H9 (cell line): ENCODE measurements around the gene MAP4K1. TPM values are rescaled to one million over a fixed set of nuclear protein-coding genes. Genes with fewer than 3 reads are reported as not detected.
A peak's percentile ranks its signal among the peaks of the same experiment; 100 is the strongest.

Experiments used
- DNase-seq: peaks from one replicate; pipeline ENCODE4 v3.0.0-alpha.2; 2017
- H2AFZ ChIP-seq: one replicate; pipeline ENCODE4 v1.6.1; 2013; ENCODE audit warnings: mild to moderate bottlenecking, low read length, control low read depth, moderate library complexity
- H2AK5ac ChIP-seq: 2 replicates; pipeline ENCODE4 v1.6.1; 2013; ENCODE audit warnings: low read length, control low read depth, mixed read lengths; ENCODE audit not compliant: insufficient read length
- H2BK120ac ChIP-seq: one replicate; pipeline ENCODE4 v1.6.1; 2013; ENCODE audit warnings: low read depth, mild to moderate bottlenecking, low read length, control low read depth, inconsistent platforms; ENCODE audit not compliant: poor library complexity, severe bottlenecking
- H2BK12ac ChIP-seq: 2 replicates; pipeline ENCODE4 v1.6.1; 2013; ENCODE audit warnings: low read length, control low read depth, mixed read lengths, low read depth; ENCODE audit not compliant: insufficient read length
- H2BK15ac ChIP-seq: 2 replicates; pipeline ENCODE4 v1.6.1; 2013; ENCODE audit warnings: low read depth, low read length, control low read depth
- H2BK20ac ChIP-seq: one replicate; pipeline ENCODE4 v1.6.1; 2013; ENCODE audit warnings: low read depth, mild to moderate bottlenecking, low read length, control low read depth, inconsistent platforms; ENCODE audit not compliant: poor library complexity, severe bottlenecking
- H2BK5ac ChIP-seq: 2 replicates; pipeline ENCODE4 v1.6.1; 2013; ENCODE audit warnings: low read length, control low read depth, mixed read lengths; ENCODE audit not compliant: insufficient read length
- H3K14ac ChIP-seq: 2 replicates; pipeline ENCODE4 v1.6.1; 2013; ENCODE audit warnings: low read length, control low read depth; ENCODE audit not compliant: insufficient read depth
- H3K18ac ChIP-seq: 2 replicates; pipeline ENCODE4 v1.6.1; 2013; ENCODE audit warnings: low read depth, mild to moderate bottlenecking, mixed read lengths, low read length, control low read depth; ENCODE audit not compliant: insufficient read length
- H3K23ac ChIP-seq: 2 replicates; pipeline ENCODE4 v1.6.1; 2013; ENCODE audit warnings: low read length, control low read depth, mixed read lengths, low read depth; ENCODE audit not compliant: insufficient read length
- H3K23me2 ChIP-seq: 2 replicates; pipeline ENCODE4 v1.6.1; 2013; ENCODE audit warnings: low read depth, mild to moderate bottlenecking, mixed read lengths, low read length, control low read depth; ENCODE audit not compliant: insufficient read length, poor library complexity, severe bottlenecking
- H3K27ac ChIP-seq: 2 replicates; pipeline ENCODE4 v1.5.1; 2013; ENCODE audit warnings: low read length, control low read depth, mixed read lengths, low read depth; ENCODE audit not compliant: insufficient read length
- H3K27me3 ChIP-seq: 2 replicates; pipeline ENCODE4 v1.6.1; 2013; ENCODE audit warnings: low read length, control low read depth, inconsistent platforms; ENCODE audit not compliant: insufficient read depth
- H3K4ac ChIP-seq: 2 replicates; pipeline ENCODE4 v1.6.1; 2013; ENCODE audit warnings: low read depth, mild to moderate bottlenecking, control low read depth, inconsistent platforms, low read length, moderate library complexity
- H3K4me1 ChIP-seq: 2 replicates; pipeline ENCODE4 v1.6.1; 2013; ENCODE audit warnings: low read length, control low read depth, inconsistent platforms; ENCODE audit not compliant: insufficient read depth
- H3K4me2 ChIP-seq: 2 replicates; pipeline ENCODE4 v1.6.1; 2013; ENCODE audit warnings: low read length, control low read depth, mixed read lengths; ENCODE audit not compliant: insufficient read length, insufficient read depth
- H3K56ac ChIP-seq: 2 replicates; pipeline ENCODE4 v1.6.1; 2013; ENCODE audit warnings: low read depth, mild to moderate bottlenecking, mixed read lengths, low read length, control low read depth; ENCODE audit not compliant: insufficient read length
- H3K79me1 ChIP-seq: 2 replicates; pipeline ENCODE4 v1.6.1; 2013; ENCODE audit warnings: low read depth, mild to moderate bottlenecking, moderate library complexity, low read length, control low read depth, inconsistent platforms; ENCODE audit not compliant: insufficient read depth, poor library complexity, severe bottlenecking
- H3K79me2 ChIP-seq: 2 replicates; pipeline ENCODE4 v1.6.1; 2013; ENCODE audit warnings: low read length, control low read depth, inconsistent platforms; ENCODE audit not compliant: insufficient read depth
- H3K9ac ChIP-seq: 2 replicates; pipeline ENCODE4 v1.6.1; 2013; ENCODE audit warnings: low read length, control low read depth, mixed read lengths; ENCODE audit not compliant: insufficient read length; ENCODE audit errors: extremely low read depth
- H3K9me3 ChIP-seq: one replicate; pipeline ENCODE4 v1.6.1; 2013; ENCODE audit warnings: low read depth, low read length, inconsistent platforms; ENCODE audit not compliant: control insufficient read depth
- H3T11ph ChIP-seq: one replicate; pipeline ENCODE4 v1.6.1; 2013; ENCODE audit warnings: mild to moderate bottlenecking, low read length, control low read depth, inconsistent platforms
- H4K20me1 ChIP-seq: one replicate; pipeline ENCODE4 v1.6.1; 2013; ENCODE audit not compliant: control insufficient read depth, insufficient read length, insufficient read depth
- H4K5ac ChIP-seq: 2 replicates; pipeline ENCODE4 v1.6.1; 2013; ENCODE audit warnings: low read depth, mild to moderate bottlenecking, mixed read lengths, low read length, control low read depth; ENCODE audit not compliant: insufficient read length
- H4K8ac ChIP-seq: replicated peaks from 2 replicates; pipeline ENCODE4 v1.6.1; 2013; ENCODE audit warnings: low read length, control low read depth, mixed read lengths, low read depth; ENCODE audit not compliant: insufficient read length
- H4K91ac ChIP-seq: 2 replicates; pipeline ENCODE4 v1.6.1; 2013; ENCODE audit warnings: low read depth, mild to moderate bottlenecking, moderate library complexity, mixed read lengths, low read length, control low read depth; ENCODE audit not compliant: insufficient read length
- H3K27ac Mint-ChIP-seq, 3 experiments: 2 replicates in 2 of 3; 3 replicates in 1 of 3; pipeline ENCODE4 v1.8.0; 2020 to 2021; ENCODE audit warnings: mixed read lengths in 3 of 3, mild to moderate bottlenecking in 1 of 3, moderate library complexity in 1 of 3
- H3K27me3 Mint-ChIP-seq: 2 replicates; pipeline ENCODE4 v1.8.0; 2021; ENCODE audit warnings: low read depth, mild to moderate bottlenecking, moderate library complexity, mixed read lengths
- H3K36me3 Mint-ChIP-seq, 3 experiments: 2 replicates in 2 of 3; 3 replicates in 1 of 3; pipeline ENCODE4 v1.8.0; 2020 to 2021; ENCODE audit warnings: low read depth in 3 of 3, mixed read lengths in 3 of 3; ENCODE audit not compliant: insufficient read depth in 1 of 3
- H3K4me1 Mint-ChIP-seq, 2 experiments: 2 replicates each; pipeline ENCODE4 v1.8.0; 2020; ENCODE audit warnings: mixed read lengths in 2 of 2
- H3K4me3 Mint-ChIP-seq, 2 experiments: 2 replicates in 1 of 2; 3 replicates in 1 of 2; pipeline ENCODE4 v1.8.0; 2020 to 2021; ENCODE audit warnings: mild to moderate bottlenecking in 2 of 2, mixed read lengths in 2 of 2, moderate library complexity in 1 of 2
- H3K9me3 Mint-ChIP-seq, 2 experiments: 2 replicates in 1 of 2; 3 replicates in 1 of 2; pipeline ENCODE4 v1.8.0; 2020; ENCODE audit warnings: mild to moderate bottlenecking in 2 of 2, mixed read lengths in 2 of 2, moderate library complexity in 1 of 2
- CTCF ChIP-seq: fragments of 200-600 bp; sonication (generic); conservative IDR thresholded peaks from 3 replicates; pipeline ENCODE4 v1.8.0; 2021; ENCODE audit warnings: antibody characterized with exemption, mild to moderate bottlenecking
- WGBS: extraction: QIAGEN DNeasy Blood & Tissue Kit; methylation state at CpG from one replicate; pipeline ENCODE4 v1.1.7; 2013; ENCODE audit warnings: missing lambda C conversion rate, low lambda C conversion rate, mixed read lengths; ENCODE audit not compliant: insufficient read length; ENCODE audit errors: extremely low coverage; 5-methylcytosine and 5-hydroxymethylcytosine counted together
- total RNA-seq: library from RNA; stranded (reverse); gene quantifications from 2 replicates; pipeline ENCODE4 v1.2.1, GENCODE V29; 2021

Gene MAP4K1
- total RNA-seq, 1 experiment from 2014 or later, result 31.1 TPM

GRCh38 chr19:38592940-38593339 is 24.8 kb downstream of the MAP4K1 start:
- no peak overlapping the region for H3K14ac ChIP-seq
- no peaks in the 10 kb centered on the region for H3K9me3 ChIP-seq
- peaks cover 4% of the 10 kb centered on the region for H3K23me2 ChIP-seq
- no peak overlapping the region for H3K23ac ChIP-seq
- H2BK5ac ChIP-seq, result no peak overlapping the region
- H4K20me1 ChIP-seq, result no peaks in the 10 kb centered on the region
- WGBS, result no CpG with 5 or more reads among the region's 6 CpGs
- Mint-ChIP-seq H3K4me3 (no peak overlapping the region), H3K27ac (no peak overlapping the region; a peak in 1 of 7 replicates), H3K4me1 (peaks cover 7 to 17% of the 10 kb centered on the region in 2 experiments), H3K9me3 (no peaks in the 10 kb centered on the region), H3K36me3 (peaks cover 0 to 3% (median 1%) of the 10 kb centered on the region in 3 experiments; a peak in 3 of 7 replicates), H3K27me3 (no peaks in the 10 kb centered on the region)
- TF ChIP-seq CTCF, result peak; percentile 47
- no peaks in the 10 kb centered on the region for H3K27me3 ChIP-seq
- H3K79me2 ChIP-seq, result no peaks in the 10 kb centered on the region
- peak; percentile 52 for DNase-seq
- no peak overlapping the region for H4K5ac ChIP-seq
- H3K4me1 ChIP-seq, result no peaks in the 10 kb centered on the region
- H4K91ac ChIP-seq, result no peak overlapping the region
- H3K4ac ChIP-seq, result no peak overlapping the region
- H3K4me2 ChIP-seq, result no peak overlapping the region
- no peak overlapping the region for H3T11ph ChIP-seq
- no peak overlapping the region for H4K8ac ChIP-seq
- no peaks in the 10 kb centered on the region for H3K79me1 ChIP-seq
- no peak overlapping the region for H3K9ac ChIP-seq
- no peak overlapping the region for H2BK120ac ChIP-seq
- H3K27ac ChIP-seq, result no peak overlapping the region
- no peak overlapping the region for H2AK5ac ChIP-seq
- no peak overlapping the region for H2BK15ac ChIP-seq
- no peak overlapping the region for H3K18ac ChIP-seq
- H2BK20ac ChIP-seq, result no peak overlapping the region
- H2BK12ac ChIP-seq, result no peak overlapping the region
- no peak overlapping the region for H3K56ac ChIP-seq
- H2AFZ ChIP-seq, result no peak overlapping the region
